ENCODE results near the gene RAB11FIP4. TPM values are rescaled to one million over a fixed set of nuclear protein-coding genes. Genes with fewer than 3 reads are reported as not detected.

The RAB11FIP4 gene
- total and polyA plus RNA-seq, 2 of the 13 experiments (the other 11 are each of a cell fraction or from before 2014, with no cell fraction given), result 28.0 to 89.3 TPM

DNA sequence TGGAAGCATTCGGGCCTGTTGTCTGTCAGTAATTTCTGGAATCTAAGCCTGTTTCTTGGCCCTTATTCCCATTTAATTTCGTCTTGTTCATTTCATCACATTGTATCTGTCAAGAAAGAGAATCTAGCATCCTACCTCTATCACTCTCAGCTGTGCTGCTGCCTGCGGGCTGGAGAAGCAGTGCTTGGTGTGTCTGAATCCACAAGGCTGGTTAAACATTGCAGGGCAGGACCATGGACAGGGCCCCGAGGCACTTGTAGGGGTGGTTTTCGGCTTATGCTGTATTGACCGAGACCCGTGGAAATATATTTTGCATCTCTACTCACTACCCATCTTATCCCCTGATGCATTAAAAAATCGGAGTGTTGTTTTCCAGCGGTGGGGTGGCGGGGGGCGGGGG is 3.1 kb downstream of the RAB11FIP4 start (continued):
- TF ChIP-seq, protein P1, sequence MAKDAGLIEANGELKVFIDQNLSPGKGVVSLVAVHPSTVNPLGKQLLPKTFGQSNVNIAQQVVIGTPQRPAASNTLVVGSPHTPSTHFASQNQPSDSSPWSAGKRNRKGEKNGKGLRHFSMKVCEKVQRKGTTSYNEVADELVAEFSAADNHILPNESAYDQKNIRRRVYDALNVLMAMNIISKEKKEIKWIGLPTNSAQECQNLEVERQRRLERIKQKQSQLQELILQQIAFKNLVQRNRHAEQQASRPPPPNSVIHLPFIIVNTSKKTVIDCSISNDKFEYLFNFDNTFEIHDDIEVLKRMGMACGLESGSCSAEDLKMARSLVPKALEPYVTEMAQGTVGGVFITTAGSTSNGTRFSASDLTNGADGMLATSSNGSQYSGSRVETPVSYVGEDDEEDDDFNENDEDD (CRISPR knock-in tag; IDR thresholded peaks at IDR 0.05; ENCODE audit: borderline replicate concordance), result no peak
- TF ChIP-seq ZNF484 (CRISPR knock-in tag; IDR thresholded peaks at IDR 0.05; ENCODE audit: borderline replicate concordance, low read depth) (no peak), AHR (CRISPR knock-in tag; IDR thresholded peaks at IDR 0.05) (no peak), HIVEP1 (CRISPR knock-in tag; IDR thresholded peaks at IDR 0.05) (no peak), AKAP8 (CRISPR knock-in tag; IDR thresholded peaks at IDR 0.05) (no peak), CBX1 (IDR thresholded peaks at IDR 0.05; ENCODE audit: low read depth) (no peak), ZMYM3 (CRISPR knock-in tag; IDR thresholded peaks at IDR 0.05) (no peak), ZNF430 (CRISPR knock-in tag; IDR thresholded peaks at IDR 0.05) (peak; percentile 78; the same call in 1 of the 2 replicates), ZNF567 (CRISPR knock-in tag; IDR thresholded peaks at IDR 0.05; ENCODE audit: borderline replicate concordance) (no peak), BRCA1 (CRISPR knock-in tag; IDR thresholded peaks at IDR 0.05) (peak; percentile 95; the same call in 1 of the 2 replicates), CCAR2 (optimal IDR thresholded peaks at IDR 0.05; ENCODE audit: low read depth, low read length) (no peak), YY1 (IDR thresholded peaks at IDR 0.05; ENCODE audit: insufficient read depth, insufficient replicate concordance, low read depth, low read length) (no peak)
- TF ChIP-seq, protein P2, sequence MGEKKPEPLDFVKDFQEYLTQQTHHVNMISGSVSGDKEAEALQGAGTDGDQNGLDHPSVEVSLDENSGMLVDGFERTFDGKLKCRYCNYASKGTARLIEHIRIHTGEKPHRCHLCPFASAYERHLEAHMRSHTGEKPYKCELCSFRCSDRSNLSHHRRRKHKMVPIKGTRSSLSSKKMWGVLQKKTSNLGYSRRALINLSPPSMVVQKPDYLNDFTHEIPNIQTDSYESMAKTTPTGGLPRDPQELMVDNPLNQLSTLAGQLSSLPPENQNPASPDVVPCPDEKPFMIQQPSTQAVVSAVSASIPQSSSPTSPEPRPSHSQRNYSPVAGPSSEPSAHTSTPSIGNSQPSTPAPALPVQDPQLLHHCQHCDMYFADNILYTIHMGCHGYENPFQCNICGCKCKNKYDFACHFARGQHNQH (CRISPR knock-in tag; IDR thresholded peaks at IDR 0.05), result peak; percentile 63; the same call in 1 of the 2 replicates
- TF ChIP-seq, protein P3, sequence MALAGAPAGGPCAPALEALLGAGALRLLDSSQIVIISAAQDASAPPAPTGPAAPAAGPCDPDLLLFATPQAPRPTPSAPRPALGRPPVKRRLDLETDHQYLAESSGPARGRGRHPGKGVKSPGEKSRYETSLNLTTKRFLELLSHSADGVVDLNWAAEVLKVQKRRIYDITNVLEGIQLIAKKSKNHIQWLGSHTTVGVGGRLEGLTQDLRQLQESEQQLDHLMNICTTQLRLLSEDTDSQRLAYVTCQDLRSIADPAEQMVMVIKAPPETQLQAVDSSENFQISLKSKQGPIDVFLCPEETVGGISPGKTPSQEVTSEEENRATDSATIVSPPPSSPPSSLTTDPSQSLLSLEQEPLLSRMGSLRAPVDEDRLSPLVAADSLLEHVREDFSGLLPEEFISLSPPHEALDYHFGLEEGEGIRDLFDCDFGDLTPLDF (CRISPR knock-in tag; IDR thresholded peaks at IDR 0.05), result no peak
- TF ChIP-seq, protein P4, sequence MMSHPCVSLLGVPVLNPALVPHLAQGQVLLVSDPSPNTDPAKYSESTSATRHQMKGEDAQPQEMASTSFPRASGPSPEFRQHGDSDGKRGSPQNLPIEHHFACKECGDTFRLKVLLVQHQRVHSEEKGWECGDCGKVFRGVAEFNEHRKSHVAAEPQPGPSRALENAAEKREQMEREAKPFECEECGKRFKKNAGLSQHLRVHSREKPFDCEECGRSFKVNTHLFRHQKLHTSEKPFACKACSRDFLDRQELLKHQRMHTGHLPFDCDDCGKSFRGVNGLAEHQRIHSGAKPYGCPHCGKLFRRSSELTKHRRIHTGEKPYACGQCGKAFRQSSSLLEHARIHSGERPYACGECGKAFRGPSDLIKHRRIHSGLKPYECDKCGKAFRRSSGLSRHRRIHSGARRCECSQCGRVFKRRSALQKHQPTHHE (CRISPR knock-in tag; IDR thresholded peaks at IDR 0.05; ENCODE audit: borderline replicate concordance), result no peak
- TF ChIP-seq, protein P5, sequence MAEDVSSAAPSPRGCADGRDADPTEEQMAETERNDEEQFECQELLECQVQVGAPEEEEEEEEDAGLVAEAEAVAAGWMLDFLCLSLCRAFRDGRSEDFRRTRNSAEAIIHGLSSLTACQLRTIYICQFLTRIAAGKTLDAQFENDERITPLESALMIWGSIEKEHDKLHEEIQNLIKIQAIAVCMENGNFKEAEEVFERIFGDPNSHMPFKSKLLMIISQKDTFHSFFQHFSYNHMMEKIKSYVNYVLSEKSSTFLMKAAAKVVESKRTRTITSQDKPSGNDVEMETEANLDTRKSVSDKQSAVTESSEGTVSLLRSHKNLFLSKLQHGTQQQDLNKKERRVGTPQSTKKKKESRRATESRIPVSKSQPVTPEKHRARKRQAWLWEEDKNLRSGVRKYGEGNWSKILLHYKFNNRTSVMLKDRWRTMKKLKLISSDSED (CRISPR knock-in tag; IDR thresholded peaks at IDR 0.05), result no peak
- TF ChIP-seq, protein P6, sequence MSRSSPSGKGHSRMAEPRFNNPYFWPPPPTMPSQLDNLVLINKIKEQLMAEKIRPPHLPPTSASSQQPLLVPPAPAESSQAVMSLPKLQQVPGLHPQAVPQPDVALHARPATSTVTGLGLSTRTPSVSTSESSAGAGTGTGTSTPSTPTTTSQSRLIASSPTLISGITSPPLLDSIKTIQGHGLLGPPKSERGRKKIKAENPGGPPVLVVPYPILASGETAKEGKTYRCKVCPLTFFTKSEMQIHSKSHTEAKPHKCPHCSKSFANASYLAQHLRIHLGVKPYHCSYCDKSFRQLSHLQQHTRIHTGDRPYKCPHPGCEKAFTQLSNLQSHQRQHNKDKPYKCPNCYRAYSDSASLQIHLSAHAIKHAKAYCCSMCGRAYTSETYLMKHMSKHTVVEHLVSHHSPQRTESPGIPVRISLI (CRISPR knock-in tag; IDR thresholded peaks at IDR 0.05; ENCODE audit: borderline replicate concordance), result no peak
- TF ChIP-seq, protein P7, sequence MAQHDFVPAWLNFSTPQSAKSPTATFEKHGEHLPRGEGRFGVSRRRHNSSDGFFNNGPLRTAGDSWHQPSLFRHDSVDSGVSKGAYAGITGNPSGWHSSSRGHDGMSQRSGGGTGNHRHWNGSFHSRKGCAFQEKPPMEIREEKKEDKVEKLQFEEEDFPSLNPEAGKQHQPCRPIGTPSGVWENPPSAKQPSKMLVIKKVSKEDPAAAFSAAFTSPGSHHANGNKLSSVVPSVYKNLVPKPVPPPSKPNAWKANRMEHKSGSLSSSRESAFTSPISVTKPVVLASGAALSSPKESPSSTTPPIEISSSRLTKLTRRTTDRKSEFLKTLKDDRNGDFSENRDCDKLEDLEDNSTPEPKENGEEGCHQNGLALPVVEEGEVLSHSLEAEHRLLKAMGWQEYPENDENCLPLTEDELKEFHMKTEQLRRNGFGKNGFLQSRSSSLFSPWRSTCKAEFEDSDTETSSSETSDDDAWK (CRISPR knock-in tag; IDR thresholded peaks at IDR 0.05), result no peak
- TF ChIP-seq, protein P8, sequence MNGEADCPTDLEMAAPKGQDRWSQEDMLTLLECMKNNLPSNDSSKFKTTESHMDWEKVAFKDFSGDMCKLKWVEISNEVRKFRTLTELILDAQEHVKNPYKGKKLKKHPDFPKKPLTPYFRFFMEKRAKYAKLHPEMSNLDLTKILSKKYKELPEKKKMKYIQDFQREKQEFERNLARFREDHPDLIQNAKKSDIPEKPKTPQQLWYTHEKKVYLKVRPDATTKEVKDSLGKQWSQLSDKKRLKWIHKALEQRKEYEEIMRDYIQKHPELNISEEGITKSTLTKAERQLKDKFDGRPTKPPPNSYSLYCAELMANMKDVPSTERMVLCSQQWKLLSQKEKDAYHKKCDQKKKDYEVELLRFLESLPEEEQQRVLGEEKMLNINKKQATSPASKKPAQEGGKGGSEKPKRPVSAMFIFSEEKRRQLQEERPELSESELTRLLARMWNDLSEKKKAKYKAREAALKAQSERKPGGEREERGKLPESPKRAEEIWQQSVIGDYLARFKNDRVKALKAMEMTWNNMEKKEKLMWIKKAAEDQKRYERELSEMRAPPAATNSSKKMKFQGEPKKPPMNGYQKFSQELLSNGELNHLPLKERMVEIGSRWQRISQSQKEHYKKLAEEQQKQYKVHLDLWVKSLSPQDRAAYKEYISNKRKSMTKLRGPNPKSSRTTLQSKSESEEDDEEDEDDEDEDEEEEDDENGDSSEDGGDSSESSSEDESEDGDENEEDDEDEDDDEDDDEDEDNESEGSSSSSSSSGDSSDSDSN (CRISPR knock-in tag; IDR thresholded peaks at IDR 0.05), result no peak

Measured in HepG2 (cell line).